Ascending aorta (tissue), 2 donors: Measurements from ENCODE around the gene CSMD2. TPM values are rescaled to one million over a fixed set of nuclear protein-coding genes. Genes with fewer than 3 reads are reported as not detected.

Experiments
- DNase-seq, 2 donors: peaks; one replicate each; pipeline ENCODE4 v3.0.0-alpha.2; 2019; ENCODE audit warnings: low spot score in 2 of 2
- H3K27ac ChIP-seq, 2 donors: fragments of 200-600 bp; sonication (generic); one replicate each; pipeline ENCODE4 v1.5.1; 2016 to 2017; ENCODE audit warnings: mild to moderate bottlenecking in 1 of 2
- H3K27me3 ChIP-seq: fragments of 200-600 bp; sonication (generic); one replicate; pipeline ENCODE4 v1.5.1; 2017
- H3K36me3 ChIP-seq, 2 donors: fragments of 200-600 bp; sonication (generic); one replicate each; pipeline ENCODE4 v1.5.1; 2016
- H3K4me1 ChIP-seq, 2 donors: fragments of 200-600 bp; sonication (generic); one replicate each; pipeline ENCODE4 v1.5.1; 2016 to 2017; ENCODE audit warnings: mild to moderate bottlenecking in 1 of 2
- H3K4me3 ChIP-seq, 2 donors: fragments of 200-600 bp; sonication (generic); one replicate each; pipeline ENCODE4 v1.5.1; 2016 to 2017; ENCODE audit warnings: mild to moderate bottlenecking in 1 of 2
- H3K9me3 ChIP-seq, 2 donors: fragments of 200-600 bp; sonication (generic); one replicate each; pipeline ENCODE4 v1.5.1; 2016
- CTCF ChIP-seq, 3 experiments: fragments of 200-600 bp in 2 of 3; fragments of 450-650 bp in 1 of 3; sonication (generic) in 2 of 3; IDR thresholded peaks; one replicate each; pipeline ENCODE4 v1.5.1; 2016 to 2019; ENCODE audit warnings: antibody characterized with exemption in 3 of 3, mild to moderate bottlenecking in 1 of 3, moderate library complexity in 1 of 3
- intact Hi-C: fragments of 100-400 bp; cut with DNase I; formaldehyde crosslinking; loops from one replicate; pipeline ENCODE4 v1.15.1; 2023
- total RNA-seq: library from RNA; depleted of rRNA; stranded (reverse); fragments of >200 nt; gene quantifications from one replicate; pipeline ENCODE4 v1.1.0, GENCODE V29; 2016

The CSMD2 gene
- total RNA-seq, 1 donor from 2014 or later, result 10.9 TPM

- no peak for DNase-seq
- Histone ChIP-seq H3K36me3 (no peaks in the 10 kb centered on the region), H3K4me3 (no peak overlapping the region), H3K9me3 (no peaks in the 10 kb centered on the region), H3K4me1 (no peaks in the 10 kb centered on the region), H3K27ac (no peak overlapping the region), H3K27me3 (no peaks in the 10 kb centered on the region)
- intact Hi-C loops, result no loop called here
- TF ChIP-seq CTCF (IDR thresholded peaks at IDR 0.05), result peak in 1 of 3 experiments; percentile 22
These were observed 510.7 kb downstream of the CSMD2 start for GRCh38 chr1:33654267-33654834.

- TF ChIP-seq CTCF (IDR thresholded peaks at IDR 0.05), result no peak
- Histone ChIP-seq H3K4me1 (no peaks in the 10 kb centered on the region), H3K36me3 (no peaks in the 10 kb centered on the region), H3K9me3 (no peaks in the 10 kb centered on the region), H3K27ac (no peak overlapping the region), H3K27me3 (no peaks in the 10 kb centered on the region), H3K4me3 (no peak overlapping the region)
- DNase-seq, result no peak
- intact Hi-C loops, result no loop called here
These were observed 511.8 kb downstream of the CSMD2 start for GRCh38 chr1:33653226-33653625.

- intact Hi-C loops, result no loop called here
- Histone ChIP-seq H3K27me3 (no peaks in the 10 kb centered on the region), H3K4me3 (no peak overlapping the region), H3K4me1 (no peaks in the 10 kb centered on the region), H3K27ac (no peak overlapping the region), H3K36me3 (no peaks in the 10 kb centered on the region), H3K9me3 (no peaks in the 10 kb centered on the region)
- TF ChIP-seq CTCF (IDR thresholded peaks at IDR 0.05), result no peak
- no peak for DNase-seq
These were observed 514.3 kb downstream of the CSMD2 start for GRCh38 chr1:33650708-33651107.

GRCh38 chr1:33649759-33650158 lies 515.3 kb downstream of the CSMD2 start:
- Histone ChIP-seq H3K36me3 (no peaks in the 10 kb centered on the region), H3K27me3 (no peaks in the 10 kb centered on the region), H3K4me3 (no peak overlapping the region), H3K27ac (no peak overlapping the region), H3K4me1 (no peaks in the 10 kb centered on the region), H3K9me3 (no peaks in the 10 kb centered on the region)
- intact Hi-C loops, result no loop called here
- no peak for DNase-seq
- no peak for TF ChIP-seq CTCF (IDR thresholded peaks at IDR 0.05)

- H3K36me3 ChIP-seq, result no peaks in the 10 kb centered on the region
- H3K27me3 ChIP-seq, result no peaks in the 10 kb centered on the region
- no peaks in the 10 kb centered on the region for H3K4me1 ChIP-seq
- no peak for TF ChIP-seq CTCF (IDR thresholded peaks at IDR 0.05)
- no peak for DNase-seq
- H3K27ac ChIP-seq, result no peak overlapping the region
- H3K4me3 ChIP-seq, result no peak overlapping the region
- intact Hi-C loops, result no loop called here
- no peaks in the 10 kb centered on the region for H3K9me3 ChIP-seq
These were observed 521.8 kb downstream of the CSMD2 start for GRCh38 chr1:33643216-33643615.
